OCI-LY1 (cell line): Measurements from ENCODE around the gene RPL13.
"Not testable (repeated sequence)": the region's sequence is repeated elsewhere in the genome, so short reads cannot be mapped to it uniquely, and the experiment has no call there.

Source experiments
- EZH2 ChIP-seq: fragments of 200-600 bp; sonication (generic), shearing (Covaris generic); IDR thresholded peaks from 2 replicates; pipeline ENCODE4 v1.8.0; 2017; ENCODE audit warnings: borderline replicate concordance, mixed run types, mild to moderate bottlenecking, antibody characterized with exemption, low read length, moderate library complexity, mixed read lengths
- TF ChIP-seq, protein P1 (sequence below): fragments of 200-600 bp; sonication (generic), shearing (Covaris generic); IDR thresholded peaks from 2 replicates; pipeline ENCODE4 v1.5.1; 2017; ENCODE audit warnings: mild to moderate bottlenecking, antibody characterized with exemption, low read length, moderate library complexity, mixed read lengths

- not testable (repeated sequence) for TF ChIP-seq EZH2
- TF ChIP-seq, protein P1, sequence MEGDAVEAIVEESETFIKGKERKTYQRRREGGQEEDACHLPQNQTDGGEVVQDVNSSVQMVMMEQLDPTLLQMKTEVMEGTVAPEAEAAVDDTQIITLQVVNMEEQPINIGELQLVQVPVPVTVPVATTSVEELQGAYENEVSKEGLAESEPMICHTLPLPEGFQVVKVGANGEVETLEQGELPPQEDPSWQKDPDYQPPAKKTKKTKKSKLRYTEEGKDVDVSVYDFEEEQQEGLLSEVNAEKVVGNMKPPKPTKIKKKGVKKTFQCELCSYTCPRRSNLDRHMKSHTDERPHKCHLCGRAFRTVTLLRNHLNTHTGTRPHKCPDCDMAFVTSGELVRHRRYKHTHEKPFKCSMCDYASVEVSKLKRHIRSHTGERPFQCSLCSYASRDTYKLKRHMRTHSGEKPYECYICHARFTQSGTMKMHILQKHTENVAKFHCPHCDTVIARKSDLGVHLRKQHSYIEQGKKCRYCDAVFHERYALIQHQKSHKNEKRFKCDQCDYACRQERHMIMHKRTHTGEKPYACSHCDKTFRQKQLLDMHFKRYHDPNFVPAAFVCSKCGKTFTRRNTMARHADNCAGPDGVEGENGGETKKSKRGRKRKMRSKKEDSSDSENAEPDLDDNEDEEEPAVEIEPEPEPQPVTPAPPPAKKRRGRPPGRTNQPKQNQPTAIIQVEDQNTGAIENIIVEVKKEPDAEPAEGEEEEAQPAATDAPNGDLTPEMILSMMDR, result not testable (repeated sequence)
Observed at GRCh38 chr16:89570983-89571598, 10.6 kb downstream of the RPL13 start.
